Ishikawa (cell line): ENCODE results near the gene OSR1.

Source experiments
- CREB1 ChIP-seq: IDR thresholded peaks from 2 replicates; pipeline ENCODE4 v1.6.1; 2012; ENCODE audit warnings: low read depth
- EP300 ChIP-seq: IDR thresholded peaks from 2 replicates; pipeline ENCODE4 v1.6.1; 2012; ENCODE audit warnings: borderline replicate concordance
- FOXM1 ChIP-seq: IDR thresholded peaks from 2 replicates; pipeline ENCODE4 v1.6.1; 2012; ENCODE audit warnings: low read depth, borderline replicate concordance
- MAX ChIP-seq: IDR thresholded peaks from 2 replicates; pipeline ENCODE4 v1.6.1; 2012
- NFIC ChIP-seq: IDR thresholded peaks from 2 replicates; pipeline ENCODE4 v1.6.1; 2012
- RAD21 ChIP-seq: IDR thresholded peaks from 2 replicates; pipeline ENCODE4 v1.6.1; 2012; ENCODE audit warnings: low read depth
- REST ChIP-seq: IDR thresholded peaks from 2 replicates; pipeline ENCODE4 v1.6.1; 2012; ENCODE audit warnings: low read depth, mild to moderate bottlenecking
- TAF1 ChIP-seq: IDR thresholded peaks from 2 replicates; pipeline ENCODE4 v1.6.1; 2012; ENCODE audit warnings: low read depth, mild to moderate bottlenecking
- TEAD4 ChIP-seq: IDR thresholded peaks from 2 replicates; pipeline ENCODE4 v1.6.1; 2012
- USF1 ChIP-seq: IDR thresholded peaks from 2 replicates; pipeline ENCODE4 v1.6.1; 2012

- TF ChIP-seq MAX: no peak
- TF ChIP-seq TAF1: no peak
- TF ChIP-seq CREB1: no peak
- no peak for TF ChIP-seq EP300
- no peak for TF ChIP-seq TEAD4
- TF ChIP-seq FOXM1: no peak
- TF ChIP-seq USF1: no peak
- no peak for TF ChIP-seq REST
- TF ChIP-seq NFIC: no peak
- TF ChIP-seq RAD21: no peak
Observed at GRCh38 chr2:19348692-19349091, 9.7 kb downstream of the OSR1 start.
